Loucy (cell line): Measurements from ENCODE around the gene CYYR1.

ENCODE experiments used
- H2AFZ ChIP-seq: fragments of 200-600 bp; sonication (generic); 2 replicates; pipeline ENCODE4 v1.6.0; 2016; ENCODE audit warnings: antibody characterized with exemption, mild to moderate bottlenecking, low read length, moderate library complexity
- H3F3A ChIP-seq: fragments of 200-600 bp; 2 replicates; pipeline ENCODE4 v1.6.0; 2016; ENCODE audit warnings: antibody characterized with exemption, low read depth, mild to moderate bottlenecking
- H3K27me3 ChIP-seq: fragments of 200-600 bp; sonication (generic); 2 replicates; pipeline ENCODE4 v1.6.1; 2014; ENCODE audit warnings: low read length, mild to moderate bottlenecking; ENCODE audit not compliant: insufficient read depth, poor library complexity, severe bottlenecking
- H3K36me3 ChIP-seq: fragments of 200-600 bp; sonication (generic); 2 replicates; pipeline ENCODE4 v1.6.1; 2016; ENCODE audit warnings: low read length; ENCODE audit not compliant: insufficient read depth
- H3K4me1 ChIP-seq: fragments of 200-600 bp; sonication (generic); 2 replicates; pipeline ENCODE4 v1.5.1; 2014; ENCODE audit warnings: low read length, mild to moderate bottlenecking; ENCODE audit not compliant: insufficient read depth, poor library complexity, severe bottlenecking
- H3K4me2 ChIP-seq: fragments of 200-600 bp; sonication (generic); 2 replicates; pipeline ENCODE4 v1.6.0; 2014; ENCODE audit warnings: antibody characterized with exemption, low read length, low read depth, mild to moderate bottlenecking; ENCODE audit not compliant: poor library complexity, severe bottlenecking
- H3K4me3 ChIP-seq: fragments of 200-600 bp; sonication (generic); 2 replicates; pipeline ENCODE4 v1.5.1; 2014; ENCODE audit warnings: low read length, mild to moderate bottlenecking, mixed read lengths; ENCODE audit not compliant: poor library complexity, severe bottlenecking
- H3K79me2 ChIP-seq: fragments of 200-600 bp; sonication (generic); 2 replicates; pipeline ENCODE4 v1.6.1; 2014; ENCODE audit warnings: low read length; ENCODE audit not compliant: insufficient read depth
- H3K9ac ChIP-seq: fragments of 200-600 bp; sonication (generic); 2 replicates; pipeline ENCODE4 v1.6.0; 2014; ENCODE audit warnings: mild to moderate bottlenecking, low read depth, low read length, moderate library complexity; ENCODE audit not compliant: poor library complexity, severe bottlenecking
- H3K9me2 ChIP-seq: fragments of 200-600 bp; sonication (generic); replicated peaks from 2 replicates; pipeline ENCODE4 v1.6.1; 2016; ENCODE audit warnings: low read depth, low read length, mixed read lengths
- H3K9me3 ChIP-seq: fragments of 200-600 bp; sonication (generic); 2 replicates; pipeline ENCODE4 v1.6.1; 2014; ENCODE audit warnings: mild to moderate bottlenecking, antibody characterized with exemption, low read length, low read depth; ENCODE audit not compliant: insufficient read depth
- H4K20me1 ChIP-seq: fragments of 200-600 bp; sonication (generic); 2 replicates; pipeline ENCODE4 v1.6.0; 2014; ENCODE audit warnings: antibody characterized with exemption, low read length, mild to moderate bottlenecking; ENCODE audit not compliant: insufficient read depth, poor library complexity, severe bottlenecking
- EZH2phosphoT487 ChIP-seq: fragments of 200-600 bp; IDR thresholded peaks from 2 replicates; pipeline ENCODE4 v1.6.1; 2018; ENCODE audit warnings: antibody characterized with exemption, mild to moderate bottlenecking, moderate library complexity, borderline replicate concordance
- TF ChIP-seq, protein P1 (sequence below): fragments of 200-600 bp; sonication (generic); conservative IDR thresholded peaks from 2 replicates; pipeline ENCODE4 v1.5.1; 2014; ENCODE audit warnings: mild to moderate bottlenecking, antibody characterized with exemption, low read length

Gene CYYR1

DNA sequence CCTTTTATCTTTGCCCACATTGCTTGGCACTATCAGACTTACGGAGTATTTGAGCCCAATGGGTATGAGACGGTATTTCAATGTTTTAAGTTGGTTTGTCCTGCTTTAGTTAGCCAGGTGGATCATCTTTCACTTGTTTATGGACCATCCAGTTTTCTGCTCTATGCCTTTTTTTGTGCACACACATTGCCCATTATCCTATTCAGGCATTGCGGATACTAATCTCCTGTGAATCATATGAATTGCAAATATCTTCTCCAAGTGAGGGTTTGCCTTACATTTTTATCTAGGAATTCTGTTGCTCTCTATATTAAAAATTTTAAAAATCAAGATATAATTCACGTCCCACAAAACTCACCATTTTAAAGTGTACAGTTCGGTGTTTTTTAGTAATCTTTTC is 14.0 kb downstream of the CYYR1 start:
- Histone ChIP-seq H3K27me3 (no peaks in the 10 kb centered on the region), H3F3A (no peaks in the 10 kb centered on the region), H3K4me1 (no peaks in the 10 kb centered on the region), H3K4me3 (no peak overlapping the region), H3K9ac (no peak overlapping the region), H3K79me2 (no peaks in the 10 kb centered on the region), H3K9me3 (no peaks in the 10 kb centered on the region), H4K20me1 (no peaks in the 10 kb centered on the region), H3K4me2 (no peak overlapping the region), H2AFZ (no peak overlapping the region), H3K36me3 (no peaks in the 10 kb centered on the region), H3K9me2 (no peaks in the 10 kb centered on the region)
- TF ChIP-seq, protein P1, sequence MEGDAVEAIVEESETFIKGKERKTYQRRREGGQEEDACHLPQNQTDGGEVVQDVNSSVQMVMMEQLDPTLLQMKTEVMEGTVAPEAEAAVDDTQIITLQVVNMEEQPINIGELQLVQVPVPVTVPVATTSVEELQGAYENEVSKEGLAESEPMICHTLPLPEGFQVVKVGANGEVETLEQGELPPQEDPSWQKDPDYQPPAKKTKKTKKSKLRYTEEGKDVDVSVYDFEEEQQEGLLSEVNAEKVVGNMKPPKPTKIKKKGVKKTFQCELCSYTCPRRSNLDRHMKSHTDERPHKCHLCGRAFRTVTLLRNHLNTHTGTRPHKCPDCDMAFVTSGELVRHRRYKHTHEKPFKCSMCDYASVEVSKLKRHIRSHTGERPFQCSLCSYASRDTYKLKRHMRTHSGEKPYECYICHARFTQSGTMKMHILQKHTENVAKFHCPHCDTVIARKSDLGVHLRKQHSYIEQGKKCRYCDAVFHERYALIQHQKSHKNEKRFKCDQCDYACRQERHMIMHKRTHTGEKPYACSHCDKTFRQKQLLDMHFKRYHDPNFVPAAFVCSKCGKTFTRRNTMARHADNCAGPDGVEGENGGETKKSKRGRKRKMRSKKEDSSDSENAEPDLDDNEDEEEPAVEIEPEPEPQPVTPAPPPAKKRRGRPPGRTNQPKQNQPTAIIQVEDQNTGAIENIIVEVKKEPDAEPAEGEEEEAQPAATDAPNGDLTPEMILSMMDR, result no peak
- TF ChIP-seq EZH2phosphoT487, result no peak

DNA sequence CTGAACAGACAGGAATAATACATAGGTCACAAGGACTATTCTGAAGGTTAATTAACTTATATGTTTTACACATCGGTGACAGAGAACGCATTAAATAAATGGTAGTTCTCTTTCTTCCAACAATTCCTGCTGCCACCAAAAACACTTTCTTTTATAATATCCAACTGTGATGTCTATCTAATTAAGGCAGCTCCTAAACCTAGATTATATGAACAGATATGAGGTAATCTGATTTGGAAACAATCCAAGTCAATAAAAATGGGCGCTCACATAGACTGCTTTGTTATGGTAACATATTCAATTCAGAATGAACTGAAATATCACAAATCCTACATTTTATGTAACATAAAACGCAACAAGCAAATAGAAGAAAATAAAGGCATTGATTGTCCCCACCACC is 16.0 kb downstream of the CYYR1 start:
- H3K4me1 ChIP-seq, result no peaks in the 10 kb centered on the region
- no peaks in the 10 kb centered on the region for H3K9me3 ChIP-seq
- H3K9ac ChIP-seq, result no peak overlapping the region
- no peak overlapping the region for H3K4me2 ChIP-seq
- H3F3A ChIP-seq, result no peaks in the 10 kb centered on the region
- TF ChIP-seq EZH2phosphoT487, result no peak
- no peaks in the 10 kb centered on the region for H3K36me3 ChIP-seq
- no peaks in the 10 kb centered on the region for H3K9me2 ChIP-seq
- no peaks in the 10 kb centered on the region for H4K20me1 ChIP-seq
- H3K79me2 ChIP-seq, result no peaks in the 10 kb centered on the region
- H3K4me3 ChIP-seq, result no peak overlapping the region
- H2AFZ ChIP-seq, result no peak overlapping the region
- no peaks in the 10 kb centered on the region for H3K27me3 ChIP-seq

DNA sequence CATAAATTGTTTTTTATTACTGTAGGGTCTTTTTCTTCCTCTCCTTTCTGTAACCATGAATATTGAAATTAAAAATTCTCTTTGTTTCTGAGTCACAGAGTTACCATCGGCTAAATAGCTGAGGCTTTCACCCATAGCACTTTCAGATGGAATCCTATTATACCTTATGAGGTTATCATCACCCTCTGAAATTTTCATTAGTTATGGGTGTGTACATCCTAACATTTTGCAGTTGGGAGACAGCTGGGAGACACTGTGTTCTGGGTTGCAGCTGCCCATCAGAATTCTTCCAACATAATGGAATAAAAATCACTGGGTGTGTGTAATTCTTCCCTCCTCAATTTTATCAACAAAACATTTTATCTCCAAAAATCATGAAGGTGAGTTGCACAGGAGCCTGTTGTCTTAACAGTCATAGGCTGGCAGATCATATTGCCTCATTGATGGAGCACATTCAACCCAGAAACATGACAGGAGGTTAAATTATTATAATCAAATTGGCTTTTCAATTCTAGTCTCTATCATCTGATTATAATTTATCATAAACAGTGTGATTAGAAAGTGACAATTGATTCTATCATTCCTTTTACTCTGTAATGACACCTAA is 17.4 kb downstream of the CYYR1 start:
- no peaks in the 10 kb centered on the region for H4K20me1 ChIP-seq
- H3K9me2 ChIP-seq, result no peaks in the 10 kb centered on the region
- no peak overlapping the region for H3K4me2 ChIP-seq
- H3K9ac ChIP-seq, result no peak overlapping the region
- no peak for TF ChIP-seq EZH2phosphoT487
- TF ChIP-seq, protein P1, result no peak
- no peaks in the 10 kb centered on the region for H3K4me1 ChIP-seq
- no peaks in the 10 kb centered on the region for H3K79me2 ChIP-seq
- H2AFZ ChIP-seq, result no peak overlapping the region
- H3K4me3 ChIP-seq, result no peak overlapping the region
- no peaks in the 10 kb centered on the region for H3K27me3 ChIP-seq
- no peaks in the 10 kb centered on the region for H3F3A ChIP-seq
- no peaks in the 10 kb centered on the region for H3K9me3 ChIP-seq
- H3K36me3 ChIP-seq, result no peaks in the 10 kb centered on the region

DNA sequence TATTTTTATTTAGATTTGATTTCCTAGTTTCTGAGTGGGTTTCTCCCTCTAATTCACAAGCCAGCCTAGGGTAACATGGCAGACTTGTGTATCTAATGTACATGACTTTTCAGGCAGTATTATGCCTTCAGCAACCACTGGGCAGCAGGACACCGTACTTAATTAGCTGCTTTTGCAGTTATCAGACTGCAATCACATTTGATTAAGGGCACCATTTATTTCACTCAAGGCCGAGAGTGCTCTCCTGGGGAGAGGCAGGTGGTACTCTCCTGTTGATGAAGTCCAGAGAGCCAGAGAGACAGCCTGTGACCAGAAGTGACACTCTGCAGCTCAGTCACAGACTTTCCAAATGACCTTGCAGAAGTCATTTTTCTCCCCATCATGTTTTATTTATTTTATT is 18.7 kb downstream of the CYYR1 start:
- no peaks in the 10 kb centered on the region for H3K4me1 ChIP-seq
- no peak overlapping the region for H3K4me3 ChIP-seq
- no peaks in the 10 kb centered on the region for H4K20me1 ChIP-seq
- TF ChIP-seq EZH2phosphoT487, result no peak
- TF ChIP-seq, protein P1, result no peak
- H3F3A ChIP-seq, result no peaks in the 10 kb centered on the region
- H3K4me2 ChIP-seq, result no peak overlapping the region
- no peaks in the 10 kb centered on the region for H3K27me3 ChIP-seq
- H3K9me2 ChIP-seq, result no peaks in the 10 kb centered on the region
- no peak overlapping the region for H2AFZ ChIP-seq
- H3K79me2 ChIP-seq, result no peaks in the 10 kb centered on the region
- no peaks in the 10 kb centered on the region for H3K36me3 ChIP-seq
- no peak overlapping the region for H3K9ac ChIP-seq
- H3K9me3 ChIP-seq, result no peaks in the 10 kb centered on the region
